DMS53 treated with DMSO at 0.1 percent for 48 hours (cell line): Measurements from ENCODE around the gene APBB2.
A peak's percentile ranks its signal among the peaks of the same experiment; 100 is the strongest.
"Not testable (repeated sequence)": the region's sequence is repeated elsewhere in the genome, so short reads cannot be mapped to it uniquely, and the experiment has no call there.

ENCODE experiments used
- DNase-seq: peaks from one replicate; lab custom pipeline; 2025; ENCODE audit not compliant: unreplicated experiment; lab: John Stamatoyannopoulos, UW

The APBB2 gene

GRCh38 chr4:40952672-40953071 lies 261.7 kb downstream of the APBB2 start:
- DNase-seq, result no peak

DNA sequence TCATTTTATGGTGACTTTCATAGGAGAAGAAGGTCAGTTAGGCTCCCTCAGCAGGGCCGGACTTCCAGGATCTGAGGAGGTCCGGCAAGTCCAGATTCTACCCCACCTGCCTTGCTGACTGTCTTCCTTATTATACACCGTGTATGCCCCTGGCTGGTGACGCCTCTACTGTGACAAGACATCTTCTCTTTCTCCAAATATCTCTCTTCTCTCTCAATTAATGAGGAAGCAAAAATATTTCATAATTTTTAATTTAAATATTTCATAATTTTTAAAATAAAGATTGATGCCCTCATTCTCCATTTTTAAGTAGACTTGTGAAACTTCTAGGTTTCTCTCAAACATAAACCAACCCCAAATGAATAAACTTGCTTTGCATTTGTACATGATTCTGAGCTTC lies 262.1 kb downstream of the APBB2 start:
- DNase-seq, result no peak

- no peak for DNase-seq
Measured at GRCh38 chr4:40951026-40951425, 263.3 kb downstream of the APBB2 start.

- DNase-seq, result no peak
Measured at GRCh38 chr4:40949358-40950100, 264.8 kb downstream of the APBB2 start.

- DNase-seq, result no peak
Measured at GRCh38 chr4:40948014-40948413, 266.3 kb downstream of the APBB2 start.

DNA sequence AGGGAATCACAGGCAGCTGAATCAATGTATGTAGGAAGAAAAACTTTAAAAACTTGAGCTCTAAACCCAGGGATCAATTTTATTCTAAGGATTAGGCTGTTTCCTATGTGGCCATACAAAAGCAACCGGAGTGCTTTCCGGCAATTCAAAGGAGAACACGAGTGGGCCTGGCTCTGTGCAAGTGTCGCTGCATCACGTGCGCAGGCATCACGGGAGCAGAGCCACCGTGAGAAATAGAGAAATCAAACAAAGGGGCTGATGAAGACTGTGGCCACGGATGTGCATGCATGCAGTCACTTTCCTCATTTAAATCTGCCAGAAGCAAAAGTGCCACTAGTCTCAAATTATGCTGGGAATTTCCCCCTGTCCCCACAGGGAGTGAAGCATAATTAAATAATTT lies 267.7 kb downstream of the APBB2 start:
- DNase-seq, result no peak

DNA sequence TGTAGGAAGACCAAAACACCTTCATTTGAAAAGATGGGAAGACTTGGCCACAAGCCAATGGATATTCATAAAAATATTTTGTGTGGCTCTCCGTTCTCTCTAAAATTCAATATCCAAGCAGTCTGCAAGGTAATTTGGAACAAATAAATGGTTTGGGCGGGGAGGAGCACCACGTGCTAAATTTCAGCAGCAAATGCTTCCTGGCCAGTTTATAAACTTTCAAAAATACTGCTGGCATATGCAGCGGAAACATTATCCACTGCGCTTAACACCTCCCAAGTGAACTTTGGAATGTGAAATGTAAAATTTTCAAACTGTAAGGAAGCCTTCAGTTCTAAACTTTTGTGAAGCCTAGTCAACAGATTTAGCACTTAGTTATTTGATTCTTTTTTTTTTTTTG lies 273.6 kb downstream of the APBB2 start:
- no peak for DNase-seq

DNA sequence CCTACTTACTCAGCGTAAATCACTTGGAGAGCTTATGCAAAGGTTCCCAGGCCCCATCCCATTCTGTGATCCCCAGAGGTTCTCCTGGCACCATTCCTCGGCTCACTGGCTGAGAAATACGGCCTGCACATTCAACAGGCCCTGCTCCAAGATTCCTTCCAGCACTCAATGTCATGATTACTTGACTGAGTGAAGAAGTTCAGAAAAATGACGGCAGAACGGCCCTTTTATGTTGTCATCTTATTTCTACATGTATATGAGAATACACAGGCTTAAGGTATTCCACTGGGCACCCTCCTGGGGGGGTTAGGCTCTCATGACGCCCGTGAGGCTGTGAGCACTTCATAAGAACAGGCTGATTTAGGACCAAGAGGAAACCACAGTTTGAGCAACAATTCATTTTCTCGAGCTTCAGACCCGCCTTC lies 274.0 kb downstream of the APBB2 start:
- no peak for DNase-seq

- DNase-seq, result no peak
Measured at GRCh38 chr4:40939856-40940255, 274.5 kb downstream of the APBB2 start.

DNA sequence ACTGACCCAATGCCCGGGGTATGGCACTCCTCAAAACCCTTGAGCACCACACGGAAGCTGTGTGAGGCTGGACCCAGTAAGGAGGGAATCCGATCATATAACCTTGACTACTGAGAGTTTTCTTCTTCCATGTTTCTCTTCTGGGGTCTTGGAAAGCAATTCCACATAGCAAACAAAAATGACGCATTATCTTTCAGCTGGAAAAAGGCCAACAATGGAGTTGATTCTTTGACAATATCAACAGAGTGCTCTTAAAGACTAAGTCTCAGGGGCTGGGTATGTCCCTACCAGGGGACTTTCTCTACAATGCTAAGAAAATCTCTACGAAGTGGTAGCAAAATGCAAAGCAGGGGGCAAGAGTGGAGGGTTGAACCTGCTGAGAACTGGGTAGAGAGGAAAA lies 276.0 kb downstream of the APBB2 start:
- DNase-seq, result no peak

DNA sequence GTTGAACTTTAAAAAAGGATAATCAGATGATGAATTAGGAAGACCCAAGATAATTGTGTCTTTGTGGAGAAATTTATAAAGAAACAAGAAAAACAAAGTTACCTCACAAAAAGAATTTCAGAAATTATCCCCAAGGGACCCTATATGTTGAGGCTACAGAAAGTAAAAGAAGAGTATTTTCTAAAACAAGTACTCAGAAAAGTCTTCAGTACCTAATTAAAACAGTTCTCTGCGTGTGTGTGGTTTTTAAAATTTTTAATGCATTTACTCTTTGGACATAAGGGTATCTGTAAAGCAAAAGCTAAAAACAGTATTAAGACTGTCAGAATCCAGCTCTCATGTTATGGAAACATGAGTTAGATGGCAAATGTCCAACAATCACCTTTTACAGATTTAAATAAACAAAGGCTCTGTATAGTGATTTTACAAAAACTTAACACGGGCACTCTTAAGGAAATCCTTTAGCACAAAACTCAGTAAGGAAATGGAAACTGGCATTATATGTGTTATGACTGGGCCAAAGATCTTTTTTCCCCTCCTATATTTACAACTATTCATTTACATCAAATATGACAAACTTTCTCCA lies 277.1 kb downstream of the APBB2 start:
- DNase-seq, result no peak

DNA sequence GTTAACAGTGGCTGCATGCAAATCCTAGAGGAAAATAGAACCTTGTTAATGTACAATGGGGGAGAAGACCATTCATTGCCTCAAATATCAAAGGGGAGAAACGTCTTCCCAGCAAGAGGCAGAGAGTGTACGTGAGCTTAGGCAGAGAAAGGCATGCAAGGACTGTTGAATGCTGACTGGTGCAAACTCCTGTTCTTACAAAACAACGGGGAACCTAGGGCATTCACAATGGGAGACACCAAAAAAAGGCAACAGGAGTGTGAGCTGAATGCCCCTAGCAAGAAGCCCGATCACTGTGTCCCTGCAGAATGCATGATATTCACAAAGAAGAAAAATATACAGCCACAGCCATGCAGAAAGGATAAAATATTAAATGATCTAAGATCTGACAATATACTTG lies 279.7 kb downstream of the APBB2 start:
- no peak for DNase-seq

GRCh38 chr4:40933272-40934053 lies 280.9 kb downstream of the APBB2 start:
- no peak for DNase-seq

- DNase-seq, result no peak
Measured at GRCh38 chr4:40931841-40932240, 282.5 kb downstream of the APBB2 start.

DNA sequence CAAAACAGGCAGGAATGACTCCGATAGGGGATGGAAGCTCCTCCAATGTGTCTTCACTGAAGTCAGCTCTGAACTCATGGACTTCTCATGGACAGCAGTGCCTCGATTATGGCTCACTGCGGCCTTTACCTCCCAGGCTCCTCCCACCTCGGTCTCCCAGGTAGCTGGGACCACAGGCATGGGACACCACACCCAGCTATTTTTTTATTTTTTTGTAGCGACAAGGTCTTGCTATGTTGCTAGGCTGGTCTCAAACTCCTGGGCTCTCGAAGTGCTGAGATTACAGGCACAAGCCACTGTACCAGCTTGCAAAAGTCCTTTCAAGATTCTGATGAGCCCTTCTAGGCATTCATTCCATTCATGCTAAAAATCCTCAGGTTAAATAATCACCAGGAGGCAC lies 283.1 kb downstream of the APBB2 start:
- DNase-seq, result no peak

GRCh38 chr4:40927074-40927473 lies 287.3 kb downstream of the APBB2 start:
- no peak for DNase-seq

DNA sequence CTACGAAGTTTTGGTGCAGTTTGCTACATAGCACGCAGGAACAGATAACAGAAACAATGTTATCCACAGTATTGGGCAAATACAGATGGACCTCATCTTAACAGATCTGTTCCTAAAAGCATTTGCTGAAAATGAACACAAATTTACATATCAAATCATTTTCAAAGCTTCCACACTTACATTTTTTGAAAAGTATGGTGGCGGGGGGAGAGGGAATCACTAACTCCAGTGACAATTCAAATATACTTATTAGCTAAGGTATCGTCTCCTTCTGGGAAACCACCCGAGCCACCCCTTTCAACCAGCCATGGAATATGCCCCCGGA lies 289.6 kb downstream of the APBB2 start:
- DNase-seq, result no peak

DNA sequence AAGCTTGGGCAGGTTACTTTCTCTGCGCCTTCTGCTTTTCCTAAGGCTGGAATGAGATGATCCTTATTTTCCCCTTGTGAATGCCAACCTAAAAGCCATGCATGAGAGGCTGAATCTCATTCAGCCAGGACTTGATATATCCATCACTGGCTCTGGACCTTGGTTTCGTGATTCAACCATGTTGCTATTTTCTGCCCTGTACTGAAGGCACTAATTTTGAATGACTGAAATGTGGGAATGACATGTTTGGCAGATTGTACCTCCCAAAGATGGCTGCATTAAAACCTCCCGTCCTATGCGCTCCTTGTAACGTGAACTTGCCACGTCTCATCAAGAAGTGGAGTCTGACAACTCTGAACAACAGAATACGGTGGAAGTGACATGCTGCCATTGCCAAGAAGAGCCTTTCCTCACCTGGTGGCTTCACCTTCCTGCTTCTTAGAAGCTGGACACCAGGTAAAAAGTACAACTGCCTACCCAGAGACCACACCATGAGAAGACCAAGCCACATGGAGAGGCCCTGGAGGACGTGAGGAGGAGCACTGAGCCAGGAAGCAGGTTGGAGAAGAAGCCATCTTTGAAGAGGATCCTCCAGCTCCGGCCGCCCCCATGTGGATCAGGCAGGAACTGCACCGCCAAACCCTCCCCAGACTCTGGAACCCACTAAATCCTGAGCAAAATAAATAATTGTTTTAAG lies 290.1 kb downstream of the APBB2 start:
- DNase-seq, result peak; percentile 65

GRCh38 chr4:40923316-40924095 lies 290.8 kb downstream of the APBB2 start:
- no peak for DNase-seq

- not testable (repeated sequence) for DNase-seq
Measured at GRCh38 chr4:40919976-40920375, 294.4 kb downstream of the APBB2 start.

DNA sequence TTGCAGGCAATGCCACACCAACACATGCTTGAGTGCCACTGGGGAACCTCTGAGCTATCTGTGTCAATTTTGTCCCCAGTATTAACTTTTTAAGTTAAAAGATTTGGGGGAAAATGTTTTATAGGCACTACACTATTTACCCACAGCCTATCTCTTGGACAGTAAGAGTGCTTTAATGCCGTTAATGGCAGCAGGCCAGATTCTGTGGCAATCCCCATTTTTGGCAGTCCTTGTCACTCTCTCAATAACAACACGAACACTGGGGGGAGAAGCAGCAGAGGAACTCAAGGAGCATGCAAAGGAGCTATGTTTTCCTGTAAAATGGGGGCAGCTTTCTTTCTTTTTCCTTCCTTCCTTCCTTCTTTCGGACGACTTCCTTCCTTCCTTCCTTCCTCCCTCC lies 296.0 kb downstream of the APBB2 start:
- no peak for DNase-seq
